GM12874 (cell line): ENCODE measurements around the gene TMEM229B.

Source experiments
- TF ChIP-seq, protein P1 (sequence below): IDR thresholded peaks from 2 replicates; pipeline ENCODE4 v1.5.1; 2011; ENCODE audit warnings: low read depth, mild to moderate bottlenecking, control low read depth, low read length, moderate library complexity; ENCODE audit not compliant: insufficient read depth

TMEM229B gene

DNA sequence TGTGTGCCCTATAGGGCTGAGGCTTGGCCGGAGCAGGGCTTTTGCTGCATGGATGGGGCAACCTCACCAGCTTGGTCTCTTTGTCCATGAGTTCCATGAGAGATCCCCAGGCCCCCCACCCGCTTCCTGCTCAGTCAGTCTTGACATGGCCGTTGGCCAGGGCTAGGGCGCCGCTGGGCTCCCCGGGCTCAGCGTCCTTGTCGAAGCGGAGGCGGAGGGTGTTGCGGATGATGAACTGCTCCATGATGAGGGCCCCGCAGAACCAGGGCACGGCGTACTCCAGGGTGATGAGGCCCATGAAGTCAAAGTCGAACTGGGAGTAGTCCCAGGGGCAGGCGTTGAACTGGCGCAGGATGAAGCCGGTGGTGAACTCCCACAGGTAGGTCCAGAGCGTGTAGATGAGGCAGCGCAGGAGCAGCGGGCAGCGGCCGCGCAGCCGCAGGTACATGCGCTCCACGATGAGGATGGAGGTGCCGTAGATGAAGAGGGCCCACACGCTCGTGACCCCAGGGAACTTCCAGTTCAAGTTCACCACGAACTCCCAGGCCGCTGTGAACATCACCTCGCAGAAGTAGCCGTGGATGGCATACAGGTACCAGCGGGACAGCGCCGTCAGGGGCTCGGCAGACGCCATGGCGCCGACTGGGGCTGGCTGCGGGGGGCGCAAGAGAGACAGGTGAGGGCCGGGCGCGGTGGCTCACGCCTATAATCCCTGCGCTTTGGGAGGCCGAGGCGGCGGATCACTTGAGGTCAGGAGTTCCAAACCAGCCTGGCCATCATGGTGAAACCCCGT lies 15.0 kb downstream of the TMEM229B start:
- TF ChIP-seq, protein P1, sequence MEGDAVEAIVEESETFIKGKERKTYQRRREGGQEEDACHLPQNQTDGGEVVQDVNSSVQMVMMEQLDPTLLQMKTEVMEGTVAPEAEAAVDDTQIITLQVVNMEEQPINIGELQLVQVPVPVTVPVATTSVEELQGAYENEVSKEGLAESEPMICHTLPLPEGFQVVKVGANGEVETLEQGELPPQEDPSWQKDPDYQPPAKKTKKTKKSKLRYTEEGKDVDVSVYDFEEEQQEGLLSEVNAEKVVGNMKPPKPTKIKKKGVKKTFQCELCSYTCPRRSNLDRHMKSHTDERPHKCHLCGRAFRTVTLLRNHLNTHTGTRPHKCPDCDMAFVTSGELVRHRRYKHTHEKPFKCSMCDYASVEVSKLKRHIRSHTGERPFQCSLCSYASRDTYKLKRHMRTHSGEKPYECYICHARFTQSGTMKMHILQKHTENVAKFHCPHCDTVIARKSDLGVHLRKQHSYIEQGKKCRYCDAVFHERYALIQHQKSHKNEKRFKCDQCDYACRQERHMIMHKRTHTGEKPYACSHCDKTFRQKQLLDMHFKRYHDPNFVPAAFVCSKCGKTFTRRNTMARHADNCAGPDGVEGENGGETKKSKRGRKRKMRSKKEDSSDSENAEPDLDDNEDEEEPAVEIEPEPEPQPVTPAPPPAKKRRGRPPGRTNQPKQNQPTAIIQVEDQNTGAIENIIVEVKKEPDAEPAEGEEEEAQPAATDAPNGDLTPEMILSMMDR = no peak

DNA sequence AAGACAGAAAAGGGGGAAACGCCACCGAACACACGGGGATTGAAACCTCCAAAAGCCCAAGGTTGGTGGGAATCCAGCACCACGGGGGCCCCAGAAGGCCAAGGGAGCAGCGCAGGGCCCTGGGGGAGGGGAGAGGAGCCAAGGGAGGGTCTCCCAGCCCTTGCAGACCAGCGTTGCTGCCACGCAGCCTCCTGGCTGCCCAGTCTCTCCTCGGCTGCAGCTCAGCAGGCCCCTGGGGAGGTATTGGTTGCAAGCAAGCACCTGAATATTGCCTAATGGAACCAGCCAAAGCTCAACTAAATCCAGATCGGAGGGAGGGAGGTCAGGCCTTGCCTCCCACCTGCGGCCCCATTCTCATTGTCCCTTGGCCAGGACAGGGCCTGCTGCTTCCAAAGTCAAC lies 15.8 kb downstream of the TMEM229B start:
- TF ChIP-seq, protein P1 = no peak

DNA sequence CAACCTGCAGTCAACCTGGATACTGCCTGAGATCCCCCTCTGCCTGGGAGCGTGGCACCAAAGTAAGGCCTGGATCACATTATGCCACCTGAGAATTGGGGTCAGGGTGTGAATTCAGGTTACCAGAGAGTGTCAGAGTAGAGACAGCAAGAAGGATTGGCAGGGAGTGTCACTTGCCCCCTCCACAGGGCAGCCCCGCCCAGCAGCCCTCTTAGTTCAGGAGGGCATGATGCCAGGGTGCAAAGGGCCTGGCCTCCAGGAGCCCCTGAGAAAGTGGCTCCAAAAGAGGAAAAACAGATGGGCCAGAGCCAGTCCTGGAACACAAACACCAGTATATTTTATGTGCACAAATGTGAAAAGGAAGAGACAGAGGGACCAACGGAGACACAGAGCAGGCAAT lies 18.6 kb downstream of the TMEM229B start:
- TF ChIP-seq, protein P1 = no peak

DNA sequence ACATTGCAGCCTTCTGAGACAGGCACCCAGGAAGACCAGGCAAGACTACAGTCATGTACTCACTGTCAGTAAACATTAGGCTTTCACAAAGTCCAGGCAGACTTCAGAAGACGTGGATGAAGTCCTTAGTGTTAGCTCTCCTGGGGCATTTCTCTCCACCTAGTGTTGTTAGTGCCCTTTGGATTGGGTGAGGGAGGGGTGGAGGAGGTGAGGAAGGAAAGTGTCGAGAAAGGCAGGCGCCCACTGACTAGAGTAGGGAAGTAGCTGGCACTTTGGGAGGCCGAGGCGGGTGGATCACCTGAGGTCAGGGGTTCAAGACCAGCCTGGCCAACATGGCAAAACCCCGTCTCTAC lies 20.2 kb downstream of the TMEM229B start:
- TF ChIP-seq, protein P1 = no peak

DNA sequence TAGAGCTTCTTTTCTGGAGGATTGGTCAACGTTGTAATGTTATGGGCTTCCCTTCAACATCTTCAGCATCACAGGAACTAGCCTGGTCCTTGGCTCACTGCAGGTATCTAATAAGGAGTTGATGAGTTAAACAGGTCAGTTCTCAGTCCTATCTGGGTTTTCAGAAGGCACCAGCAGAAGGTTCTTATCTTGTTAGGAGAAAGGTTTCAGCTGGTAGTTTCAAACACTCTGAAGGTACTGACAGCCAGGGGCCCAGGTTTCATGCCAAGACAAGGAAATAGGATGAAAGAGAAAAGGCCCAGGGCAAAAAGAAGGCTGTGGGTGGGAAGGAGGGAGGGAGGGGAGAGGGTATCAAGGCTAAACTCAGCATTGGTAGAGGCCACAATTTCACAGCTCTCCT lies 21.4 kb downstream of the TMEM229B start:
- TF ChIP-seq, protein P1 = no peak

DNA sequence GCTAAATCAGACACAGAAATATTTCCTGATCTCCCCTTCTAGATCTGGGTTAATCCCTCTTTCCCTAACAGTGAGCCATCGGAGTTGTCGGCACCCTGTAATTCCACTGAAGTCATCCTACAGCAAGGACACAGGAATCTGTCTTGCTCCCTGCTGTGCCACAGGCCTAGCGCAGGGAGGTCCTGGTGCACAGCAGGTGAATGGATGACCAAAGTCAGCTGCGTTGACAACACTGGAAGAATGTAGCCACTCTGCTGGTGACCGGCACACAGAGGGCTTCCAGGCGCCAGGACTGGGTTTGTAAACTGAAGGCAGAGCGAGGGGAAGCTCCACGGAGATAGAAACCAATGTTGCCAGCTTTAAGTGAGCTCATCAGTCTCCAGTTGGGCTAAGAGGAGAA lies 23.6 kb downstream of the TMEM229B start:
- TF ChIP-seq, protein P1 = no peak

DNA sequence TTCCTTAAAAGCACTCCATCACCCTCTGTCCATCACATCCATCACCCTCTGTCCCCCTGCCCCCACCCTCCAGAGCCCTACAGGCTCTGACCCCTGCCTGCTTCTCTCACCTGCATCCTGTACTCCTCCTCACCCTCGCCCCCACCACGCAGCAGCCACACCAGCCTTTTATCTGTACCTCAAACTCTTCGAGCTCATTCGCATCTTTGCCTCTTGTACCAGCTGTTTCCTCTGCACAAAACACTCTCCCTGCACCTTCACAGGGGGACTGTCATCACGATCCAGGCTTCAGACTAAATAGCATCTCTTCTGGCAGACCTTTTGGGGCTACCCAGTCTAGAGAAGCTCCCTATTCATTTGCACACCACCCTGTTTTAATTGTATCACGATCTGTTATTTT lies 24.1 kb downstream of the TMEM229B start:
- TF ChIP-seq, protein P1 = no peak
